Measurements from ENCODE around the gene MCTP2.

Gene MCTP2

DNA sequence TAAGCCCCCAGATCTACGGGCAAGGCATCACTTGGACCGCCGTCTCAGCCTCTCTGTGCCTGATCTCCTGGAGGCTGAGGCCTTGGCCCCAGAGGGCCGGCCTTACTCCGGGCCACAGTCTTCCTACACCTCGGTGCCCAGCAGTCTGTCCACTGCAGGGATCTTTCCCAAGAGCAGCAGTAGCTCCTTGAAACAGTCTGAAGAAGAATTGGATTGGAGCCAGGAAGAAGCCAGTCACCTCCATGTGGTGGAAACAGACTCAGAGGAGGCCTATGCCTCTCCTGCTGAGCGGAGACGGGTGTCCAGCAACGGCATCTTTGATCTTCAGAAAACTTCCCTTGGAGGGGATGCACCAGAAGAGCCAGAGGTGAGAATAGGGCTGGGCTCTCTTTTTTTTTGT, 67.0 kb downstream of the MCTP2 start:
- no peak for DNase-seq (ENCODE audit: low spot score)

DNA sequence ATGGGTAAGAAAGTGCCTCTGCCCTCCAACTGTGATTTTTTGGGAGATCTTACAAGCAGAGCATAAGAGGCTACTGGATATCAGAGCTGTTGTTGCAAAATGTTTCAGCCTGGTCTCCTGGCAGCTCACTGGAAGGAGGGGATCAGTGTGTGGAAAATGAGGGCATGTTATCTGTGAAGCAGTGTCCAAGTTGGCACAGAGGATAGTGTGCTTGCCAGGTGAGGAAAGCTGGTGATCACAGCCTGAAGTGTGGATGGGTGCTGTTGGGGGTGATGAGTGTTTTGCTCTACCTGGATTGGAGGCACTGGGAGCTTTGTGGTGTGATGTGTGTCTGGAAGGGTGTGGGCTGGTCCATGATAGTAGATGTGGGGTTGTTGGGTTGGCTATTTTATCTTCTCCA, 69.3 kb downstream of the MCTP2 start:
- no peak for DNase-seq (ENCODE audit: low spot score)

DNA sequence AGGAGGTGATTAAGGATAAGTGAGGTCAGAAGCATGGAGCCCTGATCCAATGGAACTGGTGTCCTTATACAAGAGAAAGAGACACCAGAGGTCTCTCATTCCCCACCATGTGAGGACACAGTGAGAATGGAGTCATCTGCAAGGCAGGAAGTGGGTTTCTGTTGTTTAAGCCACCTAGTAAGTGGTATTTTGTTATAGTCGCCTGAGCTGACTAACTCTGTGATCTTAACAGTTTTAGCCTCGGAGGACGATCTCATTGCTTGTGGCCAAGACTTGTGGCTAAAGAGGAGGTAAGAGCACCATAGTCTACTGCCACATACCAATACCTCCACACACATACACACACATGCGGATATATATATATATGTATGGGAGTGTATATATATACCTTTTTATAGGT, 73.8 kb downstream of the MCTP2 start:
- no peak for DNase-seq (ENCODE audit: low spot score)

DNA sequence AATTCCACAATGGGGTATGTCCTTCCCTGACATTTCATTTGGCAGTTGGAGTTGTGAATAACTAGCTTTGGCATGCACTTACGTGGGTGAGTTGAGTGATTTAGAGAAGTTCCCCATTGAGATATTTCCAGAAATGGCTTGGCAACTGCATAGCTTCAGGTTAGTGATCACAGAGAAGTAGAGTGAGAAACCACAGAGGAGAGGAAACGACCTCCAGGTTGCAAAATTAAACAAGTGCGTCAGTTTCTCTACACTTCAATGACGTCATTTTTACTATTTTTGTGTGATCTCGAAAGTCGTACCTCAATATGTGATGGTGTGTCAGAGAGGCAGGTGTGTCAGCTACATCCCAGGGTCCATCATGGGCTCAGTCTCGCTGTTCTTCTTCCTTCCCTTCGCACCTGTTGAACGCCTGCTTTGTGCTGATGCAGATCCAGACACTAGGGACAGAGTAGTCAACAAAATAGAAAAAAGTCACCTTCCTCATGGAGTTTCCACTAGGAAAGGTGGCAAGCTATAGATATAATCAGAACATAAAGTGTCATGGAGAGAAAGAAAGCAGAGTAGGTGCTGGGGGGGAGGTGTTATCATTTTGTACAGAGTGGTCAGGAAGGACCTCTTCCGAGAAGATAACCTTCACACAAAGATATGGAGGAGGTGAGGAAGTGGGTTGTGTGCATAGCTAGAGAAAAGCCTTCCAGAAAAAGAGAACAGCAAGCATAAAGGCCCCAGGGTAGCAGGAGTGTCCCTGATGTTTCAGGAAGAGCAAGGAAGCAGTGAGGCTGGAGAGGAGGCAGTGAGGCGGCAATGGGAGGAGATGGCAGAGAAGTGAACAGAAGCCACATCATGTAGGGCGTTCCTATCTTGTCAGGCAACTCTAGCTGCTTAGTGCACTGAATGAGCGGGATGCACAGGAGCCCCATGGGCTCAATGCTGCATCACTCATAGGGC, 75.6 kb downstream of the MCTP2 start:
- DNase-seq (ENCODE audit: low spot score) = no peak

DNA sequence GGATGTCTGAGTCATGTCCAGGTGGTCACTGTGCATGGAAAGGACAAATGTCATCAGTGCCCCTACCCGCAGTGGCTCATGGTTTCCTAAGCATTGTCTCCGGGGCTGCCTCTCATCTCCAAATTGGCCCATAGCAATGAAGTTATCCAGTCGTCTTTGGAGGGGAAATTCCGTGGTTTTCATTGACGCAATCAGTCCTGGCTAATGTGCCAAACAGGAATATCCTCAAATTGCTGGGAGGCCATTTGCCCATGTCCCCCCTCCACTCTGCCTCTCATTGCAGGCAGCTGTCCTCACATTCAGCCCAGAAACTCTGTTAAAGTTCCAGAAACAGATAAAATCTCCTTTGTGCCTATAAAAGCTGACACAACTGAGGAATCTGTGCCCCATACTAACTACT, 81.6 kb downstream of the MCTP2 start:
- no peak for DNase-seq (ENCODE audit: low spot score)

DNA sequence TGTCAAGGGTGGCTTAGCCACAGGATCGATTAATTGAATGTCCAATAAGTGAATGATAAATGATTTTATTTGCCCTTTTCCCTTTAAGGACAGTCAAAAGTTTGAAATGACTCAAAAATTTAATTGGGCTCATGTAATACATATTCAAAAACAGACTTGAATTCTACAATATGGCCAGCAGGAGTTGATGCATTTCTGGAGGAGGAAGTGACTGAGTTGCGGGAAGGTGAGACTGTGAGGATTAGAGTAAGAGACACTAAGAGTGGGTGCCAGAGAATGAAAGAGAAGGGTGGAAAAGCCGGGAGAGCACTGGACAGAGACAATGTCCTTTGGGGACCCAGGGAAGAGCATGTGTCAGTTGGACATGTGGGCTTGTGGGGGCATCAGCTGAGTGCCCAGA, 83.3 kb downstream of the MCTP2 start:
- no peak for DNase-seq (ENCODE audit: low spot score)

DNA sequence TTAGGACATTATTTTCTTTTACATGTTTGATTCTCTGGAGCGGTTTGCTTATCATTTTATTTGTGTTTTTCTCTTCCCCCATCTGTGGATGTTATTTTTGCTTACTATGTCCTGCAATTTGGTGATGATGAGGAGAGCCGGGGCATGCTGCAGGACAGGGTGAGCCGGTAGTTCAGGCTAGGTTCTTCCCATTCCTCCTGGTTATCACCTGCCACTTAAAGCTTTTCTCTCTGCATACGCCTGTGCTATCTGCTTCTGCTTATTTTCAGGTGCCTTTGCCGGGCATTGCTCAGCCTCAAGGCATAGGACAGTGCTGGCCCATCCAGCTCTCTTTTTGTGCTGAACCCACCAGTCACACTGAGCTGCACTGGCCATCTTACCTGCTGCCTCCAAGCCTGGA, 85.8 kb downstream of the MCTP2 start:
- DNase-seq (ENCODE audit: low spot score) = no peak

DNA sequence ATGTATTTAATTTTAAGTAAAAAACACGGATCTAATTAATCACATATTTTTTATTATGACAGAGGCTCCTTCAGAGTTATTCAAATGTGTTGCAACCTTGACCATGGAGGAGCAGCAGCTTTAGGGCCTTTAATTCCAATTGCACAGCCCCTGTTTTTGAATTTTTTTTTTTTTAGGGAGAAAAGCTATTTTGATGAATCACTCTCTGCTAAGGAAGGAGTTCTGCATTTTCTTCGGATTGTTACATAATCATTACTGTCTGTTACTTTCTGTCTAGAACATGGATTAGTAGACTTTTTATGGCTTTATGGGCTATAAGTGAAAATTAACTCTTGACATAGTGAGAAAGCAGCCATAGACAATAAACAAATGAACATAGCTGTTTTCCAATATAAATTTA, 90.8 kb downstream of the MCTP2 start:
- peak; percentile 53 for DNase-seq (ENCODE audit: low spot score)

DNA sequence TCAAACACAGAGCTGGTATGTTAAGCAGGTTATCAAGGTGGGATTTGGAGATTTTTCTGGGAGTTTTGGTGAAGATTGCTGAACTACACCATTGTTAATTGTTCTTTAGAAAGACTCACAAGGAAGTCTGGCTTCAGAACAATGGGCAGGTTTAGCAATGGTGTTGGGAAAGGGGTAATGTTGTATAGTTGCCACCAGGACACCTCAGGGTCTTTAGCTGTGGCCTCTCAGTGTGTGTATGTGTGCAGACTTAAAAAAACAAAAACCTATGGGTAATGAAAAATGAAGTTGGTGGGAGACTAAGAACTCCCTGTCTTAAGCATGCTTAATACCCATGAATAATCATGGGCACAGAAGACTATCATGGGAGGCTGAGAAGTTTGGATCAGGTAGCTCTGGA, 91.7 kb downstream of the MCTP2 start:
- no peak for DNase-seq (ENCODE audit: low spot score)

DNA sequence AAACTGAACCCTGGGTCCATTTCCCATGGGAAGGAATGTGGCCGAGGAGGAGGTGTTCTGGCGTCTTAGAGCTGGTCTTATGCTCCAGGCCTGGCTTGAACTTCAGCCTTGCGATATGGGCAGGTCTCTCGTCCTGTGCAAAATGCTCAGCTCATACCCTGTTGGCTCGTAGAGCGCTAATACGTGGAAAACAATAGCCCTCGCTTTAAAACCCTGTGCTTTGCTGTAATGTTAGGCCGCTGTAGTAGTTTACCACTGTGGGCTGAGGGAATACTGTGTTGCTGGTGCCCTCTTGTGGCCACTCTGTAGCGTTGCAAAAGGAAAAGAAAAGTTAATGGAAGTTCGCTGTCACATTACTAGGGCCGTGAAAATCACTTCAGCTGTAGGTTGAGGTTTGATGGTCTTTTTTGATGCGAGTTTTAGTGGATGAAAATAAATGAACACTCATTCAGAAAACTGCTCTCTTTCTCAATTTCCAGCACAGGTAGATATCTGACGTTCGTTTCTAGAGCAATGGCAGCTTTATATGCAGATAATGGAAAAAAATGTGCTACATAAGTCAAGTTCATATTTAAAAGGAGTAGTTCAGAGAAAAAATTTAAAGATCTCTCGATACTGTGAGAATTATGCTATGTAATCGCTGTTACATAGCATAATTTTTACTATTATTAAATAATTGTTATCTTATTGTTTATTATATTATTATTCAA, 92.9 kb downstream of the MCTP2 start:
- peak; percentile 76 for DNase-seq (ENCODE audit: low spot score)

DNA sequence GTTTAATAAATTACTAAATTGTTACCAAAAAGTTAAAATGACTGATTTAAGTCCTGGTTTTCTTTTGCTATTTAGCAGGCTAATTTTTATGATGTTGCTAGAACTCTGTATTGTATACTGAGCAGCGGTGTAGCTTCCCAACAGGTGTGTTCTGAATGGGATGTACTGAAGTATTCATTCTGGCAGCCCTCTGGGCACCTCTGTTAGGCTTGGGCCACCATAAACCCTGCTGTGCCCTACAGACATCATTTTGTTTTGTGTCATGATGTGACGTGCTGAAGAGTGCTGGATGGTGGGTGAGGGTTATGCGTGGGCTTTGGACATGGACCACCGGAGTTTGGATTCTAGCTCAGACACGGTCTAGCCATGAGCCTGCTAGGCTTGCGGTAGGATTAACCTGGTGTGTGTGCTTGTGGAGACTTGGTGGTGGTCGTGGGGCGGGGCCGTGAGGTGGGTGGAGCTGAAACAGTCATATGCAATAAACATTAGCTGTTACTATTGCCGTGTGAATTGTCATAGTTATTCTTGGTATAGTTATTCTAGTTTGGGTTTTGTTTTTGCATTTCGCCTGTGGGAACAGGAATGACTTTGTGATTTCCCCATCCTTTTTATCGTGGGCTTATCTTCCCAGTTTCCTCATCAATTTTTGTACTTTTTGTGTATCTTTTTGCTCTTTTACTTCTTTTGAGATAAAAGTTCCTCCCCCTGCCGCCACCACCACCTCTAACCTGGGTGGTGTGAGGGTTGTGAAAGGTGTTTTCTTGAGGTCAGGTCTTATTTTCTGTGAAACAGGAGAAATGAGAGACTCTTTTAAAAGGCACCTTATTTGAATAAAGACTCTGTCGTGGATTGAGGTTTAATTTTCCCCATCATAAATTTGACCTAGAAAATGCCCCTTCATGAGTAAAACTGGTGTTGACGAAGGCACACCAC, 93.7 kb downstream of the MCTP2 start:
- no peak for DNase-seq (ENCODE audit: low spot score)

DNA sequence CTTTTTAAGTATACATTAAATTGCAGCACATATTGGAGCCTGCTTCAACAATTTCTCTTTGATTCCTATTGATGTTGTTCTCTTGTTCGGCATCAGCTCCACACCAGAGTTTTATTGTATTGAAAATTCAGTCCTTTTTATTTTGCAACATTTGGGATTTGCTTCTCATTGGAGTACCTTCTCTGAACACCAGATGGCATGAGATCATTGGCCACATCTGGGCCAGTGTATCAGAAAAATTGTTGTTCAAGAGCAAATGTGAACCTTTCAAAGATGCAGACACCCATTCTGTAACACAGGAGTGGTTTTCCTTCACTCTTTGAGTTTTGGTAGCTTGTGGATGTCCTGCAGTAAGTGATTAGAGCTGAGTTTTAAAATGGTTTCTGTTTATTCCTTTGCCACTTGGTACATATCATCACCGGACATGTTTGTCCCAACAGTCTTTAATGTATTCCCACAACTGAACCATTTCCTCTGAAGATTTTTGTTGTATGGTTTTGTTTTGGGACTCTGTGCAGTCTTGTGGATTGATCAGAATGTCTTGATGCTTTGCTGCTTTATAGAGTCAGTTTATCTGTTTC, 96.1 kb downstream of the MCTP2 start:
- peak; percentile 67 for DNase-seq (ENCODE audit: low spot score)

DNA sequence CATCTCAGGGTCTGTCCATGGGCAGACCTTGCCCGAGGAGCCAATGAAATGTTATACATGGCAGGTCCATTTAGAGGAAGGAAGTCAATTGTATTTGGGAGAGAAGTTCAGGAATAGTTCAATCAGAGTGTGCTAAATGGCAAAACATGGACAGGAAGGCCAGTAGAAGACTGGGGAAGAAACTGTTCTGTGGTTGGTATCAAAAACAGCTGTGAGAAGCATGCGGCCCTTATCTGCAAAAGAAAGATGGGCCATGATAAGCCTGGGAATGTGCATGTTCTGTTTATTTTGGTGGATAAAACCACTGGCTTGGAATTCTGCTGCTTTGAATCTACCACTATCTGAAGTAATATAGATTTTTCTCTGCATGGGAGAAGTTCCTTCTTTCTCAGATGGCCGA, 100.4 kb downstream of the MCTP2 start:
- no peak for DNase-seq (ENCODE audit: low spot score)

DNA sequence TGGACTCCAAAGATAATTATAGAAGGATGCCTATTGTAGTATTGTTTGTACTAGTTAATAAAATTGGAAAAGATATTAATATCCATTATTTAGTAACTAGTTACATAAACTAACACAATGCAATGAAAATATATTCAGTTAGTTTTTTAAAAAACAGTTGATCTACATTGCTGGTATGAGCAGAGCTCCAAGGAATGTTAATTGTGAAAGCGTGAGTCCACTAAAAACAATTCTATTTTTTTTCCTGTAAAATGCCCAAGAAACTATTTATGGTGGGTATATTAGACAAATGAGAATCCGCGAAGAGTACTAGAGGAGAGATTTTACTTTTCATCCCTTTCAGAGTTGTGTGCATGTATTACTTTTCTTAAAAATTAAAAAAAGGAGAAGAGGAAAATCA, 104.3 kb downstream of the MCTP2 start:
- peak; percentile 16 for DNase-seq (ENCODE audit: low spot score)

DNA sequence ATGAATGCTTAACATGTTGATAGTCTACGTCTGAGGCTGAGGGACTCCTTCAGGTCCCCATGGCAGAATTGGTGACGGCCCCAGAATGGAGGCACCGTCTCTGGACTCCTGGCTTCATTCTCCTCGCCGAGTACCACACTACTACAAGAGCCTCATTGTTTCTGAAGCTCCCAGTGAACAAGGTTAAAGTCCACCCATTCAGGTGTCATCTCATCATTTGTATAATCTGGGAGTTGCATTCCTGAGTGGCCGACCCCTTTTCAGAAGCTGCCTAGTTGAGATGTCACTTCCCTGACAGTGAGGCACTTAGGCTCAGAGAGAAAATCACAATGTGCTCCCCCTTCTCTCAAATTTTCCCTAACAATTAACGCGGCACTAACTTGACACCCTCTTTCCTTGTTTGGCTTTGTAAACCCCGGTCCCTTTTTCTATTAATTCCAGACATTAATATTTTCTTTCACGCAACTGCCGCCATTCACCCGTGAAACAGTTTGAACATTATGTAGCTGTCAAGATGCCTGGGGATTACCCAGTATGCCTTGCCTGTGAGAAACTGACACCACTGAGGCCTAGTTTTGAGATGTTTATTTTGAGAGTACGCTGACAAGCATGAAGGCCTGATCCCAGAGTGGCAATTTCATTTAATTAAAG, 105.6 kb downstream of the MCTP2 start:
- no peak for DNase-seq (ENCODE audit: low spot score)

DNA sequence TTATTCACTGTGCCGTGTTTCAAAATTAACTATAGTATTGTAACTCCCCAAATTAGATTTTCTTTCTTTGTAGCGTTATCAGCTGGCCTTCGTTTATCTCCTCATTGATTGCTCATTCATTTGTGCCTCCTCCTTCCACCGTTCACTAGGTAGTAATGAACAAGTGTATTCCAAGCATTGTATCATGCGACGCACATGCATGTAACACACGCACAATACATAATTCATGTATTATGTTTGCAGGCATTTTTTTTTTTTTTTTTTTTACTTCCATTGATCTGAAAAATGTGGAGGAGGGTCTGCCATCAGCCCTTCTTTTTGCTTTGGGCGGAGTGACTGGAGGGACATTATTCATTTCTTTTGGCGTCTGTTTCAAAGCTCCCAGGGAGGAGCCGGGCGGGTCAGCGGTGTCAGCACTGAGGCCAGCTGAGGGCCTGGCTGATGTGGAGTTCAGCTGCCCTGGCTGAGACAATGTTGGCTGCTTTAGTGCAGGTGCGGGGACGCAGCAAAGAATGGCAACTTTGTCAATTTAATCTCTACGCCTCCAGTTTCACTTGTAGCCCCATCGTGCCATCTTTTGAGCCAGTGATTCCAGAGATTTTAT, 107.0 kb downstream of the MCTP2 start:
- no peak for DNase-seq (ENCODE audit: low spot score)

DNA sequence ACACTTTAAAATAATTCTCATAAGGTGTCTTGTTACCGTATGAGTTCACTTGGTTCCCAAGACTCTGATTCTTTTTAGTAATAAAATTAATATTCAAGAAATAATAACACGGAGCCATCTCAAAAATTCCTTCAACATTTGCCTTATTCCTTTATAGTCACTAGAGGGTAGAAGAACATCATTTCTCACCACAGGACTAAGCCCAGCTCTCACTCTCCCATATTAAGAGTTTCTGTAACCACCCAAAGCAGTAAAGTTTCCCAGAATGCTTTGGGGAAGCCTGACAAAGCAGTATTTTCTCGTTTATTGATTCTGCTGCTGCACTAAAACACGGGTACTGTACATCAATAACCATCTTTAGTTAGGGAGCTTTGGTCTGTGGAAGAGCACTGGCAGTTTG, 114.9 kb downstream of the MCTP2 start:
- no peak for DNase-seq (ENCODE audit: low spot score)

DNA sequence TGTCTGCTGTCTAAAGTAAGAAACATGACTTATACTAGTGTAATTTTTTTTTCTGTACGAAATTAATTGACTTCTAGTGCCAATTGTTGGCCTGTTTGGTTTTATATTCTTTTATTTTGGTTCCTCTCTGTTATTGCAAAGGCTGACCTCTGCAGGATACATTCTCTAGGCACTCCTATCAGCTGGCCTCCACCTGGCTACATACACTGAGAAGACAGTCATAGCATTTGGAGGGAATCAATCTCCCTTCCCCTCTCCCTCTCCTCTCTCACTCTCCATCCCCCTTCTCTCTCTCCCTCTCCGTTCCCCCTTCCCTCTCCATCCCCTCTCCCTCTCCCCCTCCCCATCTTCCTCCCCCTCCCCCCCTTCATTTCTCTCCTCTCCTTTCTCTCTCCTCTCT, 116.7 kb downstream of the MCTP2 start:
- DNase-seq (ENCODE audit: low spot score) = no peak

DNA sequence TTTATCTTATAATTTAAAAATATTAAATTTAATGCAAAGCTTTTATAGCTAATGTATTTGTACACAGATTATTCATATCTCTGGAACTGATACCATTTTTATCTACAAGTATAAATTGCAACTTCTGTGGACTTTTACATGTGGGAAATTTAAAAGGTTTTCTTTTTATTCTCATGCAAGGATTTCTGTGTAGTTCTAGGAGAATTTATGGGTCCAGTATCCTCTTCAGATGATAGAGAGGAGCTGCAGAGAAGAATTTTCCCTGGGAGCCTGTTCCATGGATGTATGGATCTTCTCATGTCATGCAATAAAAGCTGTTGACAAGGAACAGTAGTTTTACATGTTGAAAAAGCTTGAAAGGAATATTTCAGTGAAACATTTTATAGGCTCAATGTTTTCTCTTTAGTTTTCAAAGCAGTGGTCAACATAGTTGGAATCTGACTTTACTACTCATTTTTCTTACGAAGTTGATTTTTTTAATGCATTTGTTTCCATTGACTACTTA, 119.7 kb downstream of the MCTP2 start:
- DNase-seq (ENCODE audit: low spot score) = no peak

DNA sequence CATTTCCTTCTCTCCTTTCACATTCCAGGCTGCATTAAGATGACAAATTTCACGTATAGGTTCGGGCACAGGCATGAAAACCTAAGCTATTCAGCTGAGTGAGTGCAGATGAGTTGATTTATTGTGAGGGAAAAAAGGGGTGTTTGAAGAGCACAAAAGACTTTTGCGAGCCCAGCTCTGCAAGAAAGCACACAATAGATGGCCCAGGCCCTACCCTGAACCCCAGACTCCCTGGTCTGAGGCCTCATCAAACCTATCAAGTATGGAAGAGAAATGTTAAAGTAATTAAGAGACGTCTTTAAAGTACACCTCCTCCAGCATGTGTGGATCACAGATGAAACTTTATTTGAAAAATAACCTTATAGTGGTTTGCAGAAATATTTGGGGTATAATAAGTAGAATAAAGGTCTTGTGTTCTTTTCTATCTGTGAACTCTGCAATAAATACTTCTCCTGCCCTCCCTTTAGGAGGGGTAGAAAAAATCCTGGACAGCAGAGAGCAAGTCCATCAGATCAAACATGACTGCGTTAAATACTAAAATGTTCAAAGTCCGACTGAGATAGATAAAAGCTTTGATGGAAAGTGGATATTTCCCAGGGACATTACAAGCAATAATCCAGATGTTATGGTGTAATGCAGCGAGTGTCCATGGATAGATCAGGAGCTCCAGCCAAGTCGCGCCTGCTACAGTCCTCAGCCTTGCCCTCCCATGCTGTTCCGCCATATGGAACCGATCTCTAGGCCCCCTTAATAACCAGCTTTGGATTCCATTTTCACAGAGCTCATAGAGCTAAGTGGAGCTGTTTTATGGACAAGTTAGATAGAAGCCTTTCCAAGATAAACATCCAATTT, 121.5 kb downstream of the MCTP2 start:
- no peak for DNase-seq (ENCODE audit: low spot score)
